ENCODE results near the gene CCL2. TPM values are rescaled to one million over a fixed set of nuclear protein-coding genes. Genes with fewer than 3 reads are reported as not detected.
"Not testable (repeated sequence)": the region's sequence is repeated elsewhere in the genome, so short reads cannot be mapped to it uniquely, and the experiment has no call there.

CCL2 gene
- 11.3 TPM for total RNA-seq

GRCh38 chr17:34254651-34255380, at the start of gene CCL2:
Gene CCL2, plus strand, starts transcription at chr17:34255285. Its CDS starts 65 bp downstream, at chr17:34255350.
- peak; percentile 93 for DNase-seq

GRCh38 chr17:34205401-34205800, 49.7 kb upstream of the CCL2 start:
- DNase-seq = no peak

GRCh38 chr17:34206569-34206968, 48.5 kb upstream of the CCL2 start:
- no peak for DNase-seq

GRCh38 chr17:34207572-34207971, 47.5 kb upstream of the CCL2 start:
- DNase-seq = no peak

- DNase-seq = no peak
Observed at GRCh38 chr17:34218748-34219147, 36.3 kb upstream of the CCL2 start.

GRCh38 chr17:34219405-34219804, 35.7 kb upstream of the CCL2 start:
- no peak for DNase-seq

- DNase-seq = no peak
Observed at GRCh38 chr17:34220045-34220751, 34.9 kb upstream of the CCL2 start.

- DNase-seq = no peak
Observed at GRCh38 chr17:34220752-34221395, 34.2 kb upstream of the CCL2 start.

- no peak for DNase-seq
Observed at GRCh38 chr17:34221411-34221810, 33.7 kb upstream of the CCL2 start.

GRCh38 chr17:34222722-34223497, 32.2 kb upstream of the CCL2 start:
- no peak for DNase-seq

GRCh38 chr17:34225046-34225445, 30.0 kb upstream of the CCL2 start:
- DNase-seq = no peak

GRCh38 chr17:34226011-34226743, 28.9 kb upstream of the CCL2 start:
- DNase-seq = peak; percentile 45

GRCh38 chr17:34226744-34227034, 28.4 kb upstream of the CCL2 start:
- no peak for DNase-seq

- DNase-seq = not testable (repeated sequence)
Observed at GRCh38 chr17:34227293-34227692, 27.8 kb upstream of the CCL2 start.

GRCh38 chr17:34227707-34228106, 27.4 kb upstream of the CCL2 start:
- no peak for DNase-seq

- DNase-seq = no peak
Observed at GRCh38 chr17:34228781-34229180, 26.3 kb upstream of the CCL2 start.

GRCh38 chr17:34230342-34230741, 24.7 kb upstream of the CCL2 start:
- no peak for DNase-seq

GRCh38 chr17:34234616-34235015, 20.5 kb upstream of the CCL2 start:
- no peak for DNase-seq

- DNase-seq = peak; percentile 81
Observed at GRCh38 chr17:34235389-34236028, 19.6 kb upstream of the CCL2 start.

- no peak for DNase-seq
Observed at GRCh38 chr17:34236281-34236892, 18.7 kb upstream of the CCL2 start.

GRCh38 chr17:34237458-34237857, 17.6 kb upstream of the CCL2 start:
- no peak for DNase-seq

All from tongue (tissue), 2 donors.